ENCODE results near the gene STK32C.

- TF ChIP-seq POLR2A (IDR thresholded peaks at IDR 0.05) (no peak), CTCF (IDR thresholded peaks at IDR 0.05) (no peak)
These were observed 42.5 kb downstream of the STK32C start for GRCh38 chr10:132264966-132265889.
